ENCODE results near the gene HDLBP.

DNA sequence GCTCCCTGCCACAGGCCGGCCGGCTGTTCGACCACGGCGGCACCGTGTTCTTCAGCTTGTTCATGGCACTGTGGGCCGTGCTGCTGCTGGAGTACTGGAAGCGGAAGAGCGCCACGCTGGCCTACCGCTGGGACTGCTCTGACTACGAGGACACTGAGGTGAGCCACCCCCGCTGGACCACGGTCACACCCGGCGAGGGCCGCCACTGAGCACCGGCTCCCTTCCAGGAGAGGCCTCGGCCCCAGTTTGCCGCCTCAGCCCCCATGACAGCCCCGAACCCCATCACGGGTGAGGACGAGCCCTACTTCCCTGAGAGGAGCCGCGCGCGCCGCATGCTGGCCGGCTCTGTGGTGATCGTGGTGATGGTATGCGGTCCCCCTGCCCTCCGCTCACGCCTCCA, 106.2 kb downstream of the HDLBP start:
- TF ChIP-seq, protein P1, sequence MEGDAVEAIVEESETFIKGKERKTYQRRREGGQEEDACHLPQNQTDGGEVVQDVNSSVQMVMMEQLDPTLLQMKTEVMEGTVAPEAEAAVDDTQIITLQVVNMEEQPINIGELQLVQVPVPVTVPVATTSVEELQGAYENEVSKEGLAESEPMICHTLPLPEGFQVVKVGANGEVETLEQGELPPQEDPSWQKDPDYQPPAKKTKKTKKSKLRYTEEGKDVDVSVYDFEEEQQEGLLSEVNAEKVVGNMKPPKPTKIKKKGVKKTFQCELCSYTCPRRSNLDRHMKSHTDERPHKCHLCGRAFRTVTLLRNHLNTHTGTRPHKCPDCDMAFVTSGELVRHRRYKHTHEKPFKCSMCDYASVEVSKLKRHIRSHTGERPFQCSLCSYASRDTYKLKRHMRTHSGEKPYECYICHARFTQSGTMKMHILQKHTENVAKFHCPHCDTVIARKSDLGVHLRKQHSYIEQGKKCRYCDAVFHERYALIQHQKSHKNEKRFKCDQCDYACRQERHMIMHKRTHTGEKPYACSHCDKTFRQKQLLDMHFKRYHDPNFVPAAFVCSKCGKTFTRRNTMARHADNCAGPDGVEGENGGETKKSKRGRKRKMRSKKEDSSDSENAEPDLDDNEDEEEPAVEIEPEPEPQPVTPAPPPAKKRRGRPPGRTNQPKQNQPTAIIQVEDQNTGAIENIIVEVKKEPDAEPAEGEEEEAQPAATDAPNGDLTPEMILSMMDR (IDR thresholded peaks at IDR 0.05; ENCODE audit: insufficient read depth, low read length, poor library complexity, severe bottlenecking) = no peak
- TF ChIP-seq EZH2phosphoT487 (conservative IDR thresholded peaks at IDR 0.05; ENCODE audit: low read length) = no peak

Data from SU-DHL-6 (cell line).